GM18507 (cell line): ENCODE results near the gene PER2.
"Not testable (repeated sequence)": the region's sequence is repeated elsewhere in the genome, so short reads cannot be mapped to it uniquely, and the experiment has no call there.

Source experiments
- DNase-seq: peaks from one replicate; pipeline ENCODE4 v3.0.0; 2011; ENCODE audit warnings: low read depth; ENCODE audit not compliant: insufficient read length; ENCODE audit errors: extremely low spot score
- FAIRE-seq: peaks from 2 replicates; lab custom pipeline; 2011; peaks lifted over from hg19 to GRCh38; lab: Jason Lieb, UNC

Gene PER2

GRCh38 chr2:238289574-238289973 lies 1.2 kb upstream of the PER2 start:
- DNase-seq (no peak), FAIRE-seq (no peak)

- FAIRE-seq (peak; percentile 95), DNase-seq (peak; percentile 92)
Observed at GRCh38 chr2:238288650-238289573, 502 bp upstream of the PER2 start.

- DNase-seq (no peak), FAIRE-seq (no peak)
Observed at GRCh38 chr2:238286987-238287736, 1.2 kb downstream of the PER2 start.

GRCh38 chr2:238286551-238286950 lies 1.9 kb downstream of the PER2 start:
- DNase-seq (no peak), FAIRE-seq (no peak)

GRCh38 chr2:238286095-238286494 lies 2.3 kb downstream of the PER2 start:
- no peak for FAIRE-seq

GRCh38 chr2:238285653-238286082 lies 2.7 kb downstream of the PER2 start:
- no peak for FAIRE-seq
- DNase-seq = no peak

More at GRCh38 chr2:238286095-238286494, 2.3 kb downstream of the PER2 start:
- no peak for DNase-seq

- no peak for DNase-seq
- FAIRE-seq = no peak
Observed at GRCh38 chr2:238284802-238285515, 3.5 kb downstream of the PER2 start.

GRCh38 chr2:238282861-238283738 lies 5.3 kb downstream of the PER2 start:
- no peak for DNase-seq

GRCh38 chr2:238281826-238282480 lies 6.5 kb downstream of the PER2 start:
- no peak for DNase-seq
- no peak for FAIRE-seq

More at GRCh38 chr2:238282861-238283738, 5.3 kb downstream of the PER2 start:
- no peak for FAIRE-seq

- FAIRE-seq = no peak
- DNase-seq = no peak
Observed at GRCh38 chr2:238280083-238280825, 8.2 kb downstream of the PER2 start.

- FAIRE-seq = no peak
Observed at GRCh38 chr2:238279324-238279682, 9.1 kb downstream of the PER2 start.

GRCh38 chr2:238278626-238279323 lies 9.6 kb downstream of the PER2 start:
- no peak for FAIRE-seq
- no peak for DNase-seq

More at GRCh38 chr2:238279324-238279682, 9.1 kb downstream of the PER2 start:
- no peak for DNase-seq

- FAIRE-seq = no peak
- no peak for DNase-seq
Observed at GRCh38 chr2:238277695-238278094, 10.7 kb downstream of the PER2 start.

- FAIRE-seq (no peak), DNase-seq (no peak)
Observed at GRCh38 chr2:238274152-238274865, 14.1 kb downstream of the PER2 start.

- not testable (repeated sequence) for FAIRE-seq
Observed at GRCh38 chr2:238273433-238273832, 15.0 kb downstream of the PER2 start.

GRCh38 chr2:238272156-238272555 lies 16.3 kb downstream of the PER2 start:
- no peak for DNase-seq
- no peak for FAIRE-seq

More at GRCh38 chr2:238273433-238273832, 15.0 kb downstream of the PER2 start:
- DNase-seq = not testable (repeated sequence)
